Epithelial cell of esophagus (primary cell): Measurements from ENCODE around the gene KLK12.

Experiments
- DNase-seq: peaks from one replicate; pipeline ENCODE4 v3.0.0; 2010; ENCODE audit warnings: low read depth
- H3K4me3 ChIP-seq: 2 replicates; pipeline ENCODE4 v1.5.1; 2011; ENCODE audit warnings: mild to moderate bottlenecking, low read length, control low read depth
- CTCF ChIP-seq: IDR thresholded peaks from 2 replicates; pipeline ENCODE4 v1.5.1; 2011; ENCODE audit warnings: low read depth, mild to moderate bottlenecking, low read length, control low read depth, inconsistent platforms; ENCODE audit not compliant: insufficient read depth; ENCODE audit errors: missing control alignments

KLK12 gene

GRCh38 chr19:51034704-51035103 lies at the start of gene KLK12:
KLK12 (minus strand) TSS chr19:51035002; CDS start chr19:51034621, 381 bp downstream.
- no peak within 1 kb of the TSS for H3K4me3 ChIP-seq
- no peak for DNase-seq
- TF ChIP-seq CTCF, result no peak

GRCh38 chr19:51084505-51084904 lies 49.7 kb upstream of the KLK12 start:
- no peak for TF ChIP-seq CTCF
- DNase-seq, result no peak
- no peak overlapping the region for H3K4me3 ChIP-seq

- no peak for DNase-seq
- TF ChIP-seq CTCF, result no peak
- no peak overlapping the region for H3K4me3 ChIP-seq
These were observed 49.0 kb upstream of the KLK12 start for GRCh38 chr19:51083783-51084182.

- H3K4me3 ChIP-seq, result no peak overlapping the region
- no peak for TF ChIP-seq CTCF
- no peak for DNase-seq
These were observed 48.4 kb upstream of the KLK12 start for GRCh38 chr19:51083181-51083580.

- no peak for TF ChIP-seq CTCF
- H3K4me3 ChIP-seq, result no peak within 1 kb of the TSS
- no peak for DNase-seq
These were observed 47.8 kb upstream of the KLK12 start, which contains the start of gene KLK14 for GRCh38 chr19:51082611-51083010. KLK14 (minus strand) TSS chr19:51082887; CDS start chr19:51082614, 273 bp downstream.

GRCh38 chr19:51081476-51081875 lies 46.7 kb upstream of the KLK12 start:
- no peak for DNase-seq
- H3K4me3 ChIP-seq, result no peak overlapping the region
- no peak for TF ChIP-seq CTCF

GRCh38 chr19:51079481-51080110 lies 44.8 kb upstream of the KLK12 start:
- no peak overlapping the region for H3K4me3 ChIP-seq
- no peak for DNase-seq
- TF ChIP-seq CTCF, result no peak
